Epithelial cell of esophagus (primary cell): Measurements from ENCODE around the gene SUMF2.
"Not testable (repeated sequence)": the region's sequence is repeated elsewhere in the genome, so short reads cannot be mapped to it uniquely, and the experiment has no call there.

ENCODE experiments used
- DNase-seq: peaks from one replicate; pipeline ENCODE4 v3.0.0; 2010; ENCODE audit warnings: low read depth
- H3K4me3 ChIP-seq: 2 replicates; pipeline ENCODE4 v1.5.1; 2011; ENCODE audit warnings: mild to moderate bottlenecking, low read length, control low read depth
- TF ChIP-seq, protein P1 (sequence below): IDR thresholded peaks from 2 replicates; pipeline ENCODE4 v1.5.1; 2011; ENCODE audit warnings: low read depth, mild to moderate bottlenecking, low read length, control low read depth, inconsistent platforms; ENCODE audit not compliant: insufficient read depth; ENCODE audit errors: missing control alignments

Gene SUMF2

GRCh38 chr7:56033671-56034432 is 30.2 kb upstream of the SUMF2 start:
- DNase-seq, result peak; percentile 73
- TF ChIP-seq, protein P1, sequence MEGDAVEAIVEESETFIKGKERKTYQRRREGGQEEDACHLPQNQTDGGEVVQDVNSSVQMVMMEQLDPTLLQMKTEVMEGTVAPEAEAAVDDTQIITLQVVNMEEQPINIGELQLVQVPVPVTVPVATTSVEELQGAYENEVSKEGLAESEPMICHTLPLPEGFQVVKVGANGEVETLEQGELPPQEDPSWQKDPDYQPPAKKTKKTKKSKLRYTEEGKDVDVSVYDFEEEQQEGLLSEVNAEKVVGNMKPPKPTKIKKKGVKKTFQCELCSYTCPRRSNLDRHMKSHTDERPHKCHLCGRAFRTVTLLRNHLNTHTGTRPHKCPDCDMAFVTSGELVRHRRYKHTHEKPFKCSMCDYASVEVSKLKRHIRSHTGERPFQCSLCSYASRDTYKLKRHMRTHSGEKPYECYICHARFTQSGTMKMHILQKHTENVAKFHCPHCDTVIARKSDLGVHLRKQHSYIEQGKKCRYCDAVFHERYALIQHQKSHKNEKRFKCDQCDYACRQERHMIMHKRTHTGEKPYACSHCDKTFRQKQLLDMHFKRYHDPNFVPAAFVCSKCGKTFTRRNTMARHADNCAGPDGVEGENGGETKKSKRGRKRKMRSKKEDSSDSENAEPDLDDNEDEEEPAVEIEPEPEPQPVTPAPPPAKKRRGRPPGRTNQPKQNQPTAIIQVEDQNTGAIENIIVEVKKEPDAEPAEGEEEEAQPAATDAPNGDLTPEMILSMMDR, result peak; percentile 19
- H3K4me3 ChIP-seq, result peak overlapping the region; percentile 70

GRCh38 chr7:56040730-56041129 is 23.4 kb upstream of the SUMF2 start:
- no peak overlapping the region for H3K4me3 ChIP-seq
- TF ChIP-seq, protein P1, result no peak
- no peak for DNase-seq

DNA sequence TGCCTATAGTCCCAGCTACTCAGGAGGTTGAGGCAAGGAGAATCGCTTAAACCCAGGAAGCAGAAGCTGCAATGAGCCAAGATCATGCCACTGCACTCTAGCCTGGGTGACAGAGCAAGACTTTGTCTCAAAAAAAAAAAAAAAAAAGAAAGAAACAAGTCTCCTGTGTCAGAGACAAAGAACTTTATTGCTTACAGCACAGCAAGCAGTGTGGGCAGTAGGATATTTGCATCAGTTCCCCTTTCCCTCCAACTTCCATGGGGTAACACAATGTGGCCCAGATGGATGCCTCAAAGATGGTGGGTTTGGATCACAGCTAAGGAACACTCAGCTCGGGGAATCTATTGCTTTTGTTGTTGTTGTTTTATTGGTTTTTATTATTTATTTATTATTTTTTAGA is 18.3 kb upstream of the SUMF2 start:
- not testable (repeated sequence) for DNase-seq

DNA sequence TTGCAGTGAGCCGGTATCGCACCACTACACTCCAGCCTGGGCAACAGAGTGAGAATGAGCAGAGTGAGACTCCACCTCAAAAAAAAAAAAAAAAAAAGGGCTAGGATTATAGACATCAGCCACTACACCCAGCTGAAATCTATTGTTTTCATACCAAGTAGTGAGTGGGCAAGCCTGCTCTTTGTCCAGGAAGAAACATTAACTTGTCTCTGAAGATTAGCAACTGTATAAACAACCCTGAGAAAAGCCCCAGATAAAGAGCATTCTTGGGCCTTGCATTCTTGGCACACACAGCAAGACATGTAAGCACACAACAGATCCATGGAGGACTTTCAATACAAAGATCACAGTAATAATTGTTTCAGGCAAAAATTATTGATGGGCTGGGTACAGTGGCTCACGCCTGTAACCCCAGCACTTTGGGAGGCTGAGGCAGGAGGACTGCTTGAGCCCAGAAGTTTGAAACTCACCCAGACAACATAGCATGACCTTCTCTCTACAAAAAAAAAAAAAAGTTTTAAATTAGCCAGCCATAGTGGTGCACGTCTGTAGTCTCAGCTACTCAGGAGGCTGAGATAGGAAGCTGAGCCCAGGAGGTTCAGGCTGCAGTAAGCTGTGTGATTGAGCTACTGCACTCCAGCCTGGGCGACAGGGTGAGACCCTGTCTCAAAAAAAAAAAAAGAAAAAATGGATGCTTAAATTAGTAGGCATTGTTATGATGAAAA is 17.2 kb upstream of the SUMF2 start:
- DNase-seq, result peak; percentile 62
- TF ChIP-seq, protein P1, result no peak
- H3K4me3 ChIP-seq, result no peak overlapping the region

More for the DNA sequence above, 18.3 kb upstream of the SUMF2 start:
- not testable (repeated sequence) for H3K4me3 ChIP-seq

DNA sequence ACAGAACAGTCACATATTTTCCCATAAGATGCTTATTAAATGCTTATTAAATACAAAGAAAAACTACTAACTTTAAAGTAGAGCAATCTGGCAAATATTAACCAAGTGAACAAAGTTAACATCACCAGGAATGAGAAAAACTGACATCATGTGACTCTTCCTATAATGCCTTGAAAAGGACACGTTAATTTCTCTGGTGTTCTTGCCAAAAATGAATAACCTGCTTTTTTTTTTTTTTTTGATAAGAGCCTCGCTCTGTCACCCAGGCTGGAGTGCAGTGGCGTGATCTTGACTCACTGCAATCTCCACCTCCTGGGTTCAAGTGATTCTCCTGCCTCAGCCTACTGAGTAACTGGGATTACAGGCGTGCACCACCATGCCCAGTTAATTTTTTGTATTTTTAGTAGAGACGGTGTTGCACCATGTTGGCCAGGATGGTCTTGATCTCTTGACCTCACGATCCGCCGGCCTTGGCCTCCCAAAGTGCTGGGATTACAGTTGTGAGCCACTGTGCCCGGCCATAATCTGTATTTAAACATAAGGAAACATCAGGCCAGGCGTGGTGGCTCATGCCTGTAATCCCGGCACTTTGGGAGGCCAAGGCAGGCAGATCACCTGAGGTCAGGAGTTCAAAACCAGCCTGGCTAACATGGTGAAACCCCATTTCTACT is 16.5 kb upstream of the SUMF2 start:
- DNase-seq, H3K4me3 ChIP-seq: not testable (repeated sequence)

DNA sequence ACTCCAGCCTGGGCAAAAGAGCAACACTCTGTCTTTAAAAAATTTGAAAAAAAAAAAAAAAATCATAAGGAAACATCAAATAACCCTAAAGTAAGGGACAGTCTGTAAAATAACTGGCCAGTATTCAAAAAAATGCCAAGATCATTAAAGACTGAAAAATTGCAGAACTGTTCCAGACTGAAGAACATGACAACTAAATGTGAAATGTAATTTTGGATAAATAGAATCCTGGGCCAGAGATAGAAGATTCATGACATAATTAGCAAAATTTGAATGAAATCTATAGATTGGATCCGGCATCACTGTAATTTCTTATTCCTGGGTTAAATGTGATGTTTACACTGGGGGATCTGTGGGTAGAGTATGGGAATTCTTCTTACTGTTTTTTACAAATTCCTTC is 15.8 kb upstream of the SUMF2 start:
- DNase-seq, result no peak
- no peak overlapping the region for H3K4me3 ChIP-seq

GRCh38 chr7:56048763-56049162 is 15.3 kb upstream of the SUMF2 start:
- DNase-seq, result peak; percentile 29
- H3K4me3 ChIP-seq, result not testable (repeated sequence)

More for the DNA sequence above, 15.8 kb upstream of the SUMF2 start:
- TF ChIP-seq, protein P1, result no peak

DNA sequence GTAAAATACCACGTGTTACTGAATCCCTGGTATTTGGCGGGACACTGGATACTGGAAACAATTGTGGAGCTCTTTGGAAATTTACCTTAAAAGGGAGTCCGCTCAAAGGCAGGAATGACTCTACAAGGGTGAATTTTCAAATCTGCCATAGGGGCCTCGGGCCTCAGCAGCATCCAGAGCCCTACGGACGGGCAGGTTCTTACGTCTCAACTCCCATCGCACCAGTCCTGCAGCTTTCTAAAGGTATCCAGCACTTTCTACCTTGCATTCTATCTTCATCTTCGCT is 13.1 kb upstream of the SUMF2 start:
- no peak for DNase-seq
- peak overlapping the region; percentile 94 for H3K4me3 ChIP-seq
- TF ChIP-seq, protein P1, result no peak
